K562 (cell line): ENCODE measurements around the gene VARS1. TPM values are rescaled to one million over a fixed set of nuclear protein-coding genes. Genes with fewer than 3 reads are reported as not detected.

Experiments used
- CHD2 ChIP-seq: IDR thresholded peaks from 2 replicates; pipeline ENCODE4 v1.6.1; 2011; ENCODE audit warnings: low read depth, low read length
- DIDO1 ChIP-seq: fragments of 450-650 bp; IDR thresholded peaks from 2 replicates; pipeline ENCODE4 v1.6.1; 2016; ENCODE audit warnings: low read depth, missing biosample characterization, missing genetic modification characterization
- HMBOX1 ChIP-seq: sonication (generic); IDR thresholded peaks from 2 replicates; pipeline ENCODE4 v1.6.1; 2016
- KAT2B ChIP-seq: IDR thresholded peaks from one replicate; pipeline ENCODE4 v1.6.1; 2012; ENCODE audit warnings: low read depth, mild to moderate bottlenecking, control low read depth, inconsistent platforms, low read length, moderate library complexity
- MED1 ChIP-seq: sonication (generic); formaldehyde crosslinking; IDR thresholded peaks from 2 replicates; pipeline ENCODE4 v1.8.1; 2023; ENCODE audit warnings: missing genetic modification reagents, borderline replicate concordance
- NUFIP1 ChIP-seq: fragments of 450-650 bp; IDR thresholded peaks from 2 replicates; pipeline ENCODE4 v1.6.1; 2018; ENCODE audit not compliant: partially characterized antibody
- RCOR1 ChIP-seq, 2 experiments: IDR thresholded peaks; 2 replicates each; pipeline ENCODE4 v1.6.1; 2012; ENCODE audit warnings: low read depth in 2 of 2, low read length in 2 of 2, borderline replicate concordance in 1 of 2, improper control_type of control experiment in 1 of 2
- ZNF395 ChIP-seq: fragments of 200-800 bp; sonication (Bioruptor generic); IDR thresholded peaks from 2 replicates; pipeline ENCODE4 v1.6.1; 2017; ENCODE audit warnings: missing genetic modification characterization, missing compliant biosample characterization
- ZNF785 ChIP-seq: fragments of 250-450 bp; sonication (Bioruptor Pico); IDR thresholded peaks from 2 replicates; pipeline ENCODE4 v1.4.0; 2020; ENCODE audit warnings: mild to moderate bottlenecking
- polyA plus RNA-seq, 8 experiments: library from polyadenylated mRNA; depleted of rRNA in 4 of 8; stranded (reverse) in 5 of 8; unstranded in 3 of 8; fragments of >200 nt; fragmentation: Nextera tagmentation in 2 of 8; fragmentation: Illumina TruSeq in 1 of 8; extraction: Ambion mirVana in 2 of 8; extraction: Trizol in 1 of 8; gene quantifications; 2 replicates each; pipeline versions ENCODE4 v1.2.1 to v1.2.3, GENCODE V29; 2011 to 2014; ENCODE audit warnings: inconsistent platforms in 1 of 8, missing spikeins in 1 of 8
- total RNA-seq, 7 experiments: library from RNA; depleted of rRNA in 6 of 7; stranded (reverse); fragments of >200 nt in 6 of 7; fragmentation: Illumina TruSeq in 2 of 7; extraction: Trizol in 2 of 7; gene quantifications; 2 replicates each; pipeline versions ENCODE4 v1.2.1 to v1.2.3, GENCODE V29; 2011 to 2021; ENCODE audit warnings: low replicate concordance in 1 of 7
- TF ChIP-seq, protein P1 (sequence below): fragments of 150-350 bp; conservative IDR thresholded peaks from 2 replicates; pipeline ENCODE4 v1.6.1; 2014; ENCODE audit warnings: low read length
- TF ChIP-seq, protein P2 (sequence below): fragments of 250-450 bp; sonication (Bioruptor Pico); IDR thresholded peaks from 2 replicates; pipeline ENCODE4 v1.5.0; 2021; ENCODE audit warnings: mild to moderate bottlenecking, moderate library complexity
- TF ChIP-seq, protein P3 (sequence below): sonication (generic); formaldehyde crosslinking; IDR thresholded peaks from 2 replicates; pipeline ENCODE4 v1.8.1; 2023; ENCODE audit warnings: missing genetic modification reagents, mild to moderate bottlenecking, borderline replicate concordance

VARS1 gene
- total and polyA plus RNA-seq, 9 of the 15 experiments (the other 6 are each of a cell fraction or from before 2014, with no cell fraction given) = 2.9 to 488 (median 130) TPM

DNA sequence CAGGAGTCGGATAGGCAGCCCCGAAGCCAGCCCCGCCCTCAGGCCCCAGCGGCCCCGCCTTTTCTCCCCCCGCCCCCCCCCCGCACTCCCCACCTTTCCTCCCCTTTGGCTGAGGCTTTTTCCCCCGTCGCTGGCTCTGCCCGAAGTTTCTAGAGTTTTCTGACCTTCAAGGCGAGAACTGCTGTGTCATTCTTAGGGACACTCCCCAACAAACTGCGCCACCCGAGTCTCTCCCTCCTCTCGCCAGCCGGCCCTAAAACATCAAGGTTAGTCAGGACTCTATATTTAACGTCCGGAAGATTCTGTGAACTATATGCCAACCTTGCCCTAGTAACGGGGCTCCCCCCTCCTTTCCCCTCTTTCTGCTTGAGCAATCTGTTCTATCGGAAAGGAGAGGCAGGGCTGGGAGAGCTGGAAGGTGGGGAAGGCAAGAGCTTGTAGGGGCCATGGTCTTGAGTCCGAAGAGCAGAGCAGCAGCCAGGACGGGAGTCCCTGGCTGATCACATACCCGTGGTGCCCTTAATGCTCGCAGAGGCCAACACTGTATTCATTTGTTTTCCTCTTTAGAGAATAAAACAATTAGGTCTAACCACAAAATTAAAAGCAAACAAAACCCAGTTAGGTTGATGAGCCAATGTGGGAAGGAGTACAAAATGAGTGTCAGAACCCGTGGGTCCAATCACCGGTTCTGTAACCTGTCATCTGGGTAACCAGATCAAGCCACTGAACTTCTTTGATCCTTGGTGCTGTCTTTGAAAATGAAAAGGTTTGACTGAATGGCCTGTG lies 26.7 kb upstream of the VARS1 start (continued):
- TF ChIP-seq, protein P1, sequence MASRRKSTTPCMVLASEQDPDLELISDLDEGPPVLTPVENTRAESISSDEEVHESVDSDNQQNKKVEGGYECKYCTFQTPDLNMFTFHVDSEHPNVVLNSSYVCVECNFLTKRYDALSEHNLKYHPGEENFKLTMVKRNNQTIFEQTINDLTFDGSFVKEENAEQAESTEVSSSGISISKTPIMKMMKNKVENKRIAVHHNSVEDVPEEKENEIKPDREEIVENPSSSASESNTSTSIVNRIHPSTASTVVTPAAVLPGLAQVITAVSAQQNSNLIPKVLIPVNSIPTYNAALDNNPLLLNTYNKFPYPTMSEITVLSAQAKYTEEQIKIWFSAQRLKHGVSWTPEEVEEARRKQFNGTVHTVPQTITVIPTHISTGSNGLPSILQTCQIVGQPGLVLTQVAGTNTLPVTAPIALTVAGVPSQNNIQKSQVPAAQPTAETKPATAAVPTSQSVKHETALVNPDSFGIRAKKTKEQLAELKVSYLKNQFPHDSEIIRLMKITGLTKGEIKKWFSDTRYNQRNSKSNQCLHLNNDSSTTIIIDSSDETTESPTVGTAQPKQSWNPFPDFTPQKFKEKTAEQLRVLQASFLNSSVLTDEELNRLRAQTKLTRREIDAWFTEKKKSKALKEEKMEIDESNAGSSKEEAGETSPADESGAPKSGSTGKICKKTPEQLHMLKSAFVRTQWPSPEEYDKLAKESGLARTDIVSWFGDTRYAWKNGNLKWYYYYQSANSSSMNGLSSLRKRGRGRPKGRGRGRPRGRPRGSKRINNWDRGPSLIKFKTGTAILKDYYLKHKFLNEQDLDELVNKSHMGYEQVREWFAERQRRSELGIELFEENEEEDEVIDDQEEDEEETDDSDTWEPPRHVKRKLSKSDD = no peak
- TF ChIP-seq MED1 (CRISPR knock-in tag) (no peak), NUFIP1 (no peak), DIDO1 (no peak), ZNF785 (CRISPR knock-in tag) (no peak), CHD2 (no peak), ZNF395 (CRISPR knock-in tag) (no peak), HMBOX1 (peak; percentile 36; the same call in 1 of the 2 replicates), KAT2B (no peak), RCOR1 (IDR thresholded peaks at IDR 0.05; ENCODE audit: borderline replicate concordance in 1 of 2, low read depth in 2 of 2, low read length in 2 of 2) (peak; percentile 22 to 69; a peak in 3 of 4 replicates)
- TF ChIP-seq, protein P2, sequence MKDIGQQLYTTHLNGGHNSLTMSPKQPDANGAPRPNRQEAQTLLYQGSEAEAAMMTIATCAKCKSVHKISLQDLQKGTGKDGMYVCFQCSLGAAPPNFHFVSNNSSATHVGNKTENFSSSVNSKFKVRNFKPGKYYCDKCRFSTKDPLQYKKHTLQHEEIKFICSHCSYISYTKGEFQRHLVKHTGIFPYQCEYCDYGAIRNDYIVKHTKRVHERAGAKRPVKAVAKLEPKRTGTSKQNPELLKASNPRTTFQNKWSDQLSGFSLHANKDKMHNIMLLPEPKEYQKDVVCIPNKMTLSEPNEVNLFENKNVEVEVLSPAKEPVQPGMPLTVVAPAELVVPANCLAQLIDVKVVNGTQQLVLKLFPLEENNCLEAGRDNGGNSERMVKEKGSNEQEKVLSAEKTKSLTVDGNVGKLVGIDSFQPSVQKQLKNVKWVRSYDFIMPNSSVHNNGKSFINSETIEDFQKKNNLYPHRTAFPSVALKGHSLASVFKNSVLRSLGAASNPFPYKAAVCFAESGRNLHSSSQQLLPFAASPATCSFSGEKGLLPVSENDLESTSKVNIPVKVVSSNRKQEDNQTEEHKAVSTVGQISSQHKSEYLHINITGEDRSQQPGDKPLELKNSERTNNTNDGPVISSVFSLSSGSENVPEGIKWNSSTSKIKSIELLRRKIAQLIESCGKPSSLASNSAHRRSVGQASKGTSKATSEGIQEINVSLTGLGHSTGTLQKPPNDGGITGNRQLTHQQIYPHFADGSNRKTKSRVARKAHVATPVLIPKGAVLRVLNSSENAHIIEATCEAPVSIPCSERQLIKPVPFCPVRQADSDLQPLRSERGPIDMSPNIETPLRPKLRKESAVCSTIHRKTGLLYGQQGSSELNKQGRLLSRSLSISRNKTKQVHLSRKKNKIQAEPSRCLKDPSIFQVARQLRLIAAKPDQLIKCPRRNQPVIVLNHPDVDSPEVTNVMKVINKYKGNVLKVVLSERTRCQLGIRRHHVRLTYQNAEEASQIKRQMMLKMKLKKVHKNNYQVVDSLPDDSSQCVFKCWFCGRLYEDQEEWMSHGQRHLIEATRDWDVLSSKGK = peak; percentile 69; the same call in 1 of the 2 replicates
- TF ChIP-seq, protein P3, sequence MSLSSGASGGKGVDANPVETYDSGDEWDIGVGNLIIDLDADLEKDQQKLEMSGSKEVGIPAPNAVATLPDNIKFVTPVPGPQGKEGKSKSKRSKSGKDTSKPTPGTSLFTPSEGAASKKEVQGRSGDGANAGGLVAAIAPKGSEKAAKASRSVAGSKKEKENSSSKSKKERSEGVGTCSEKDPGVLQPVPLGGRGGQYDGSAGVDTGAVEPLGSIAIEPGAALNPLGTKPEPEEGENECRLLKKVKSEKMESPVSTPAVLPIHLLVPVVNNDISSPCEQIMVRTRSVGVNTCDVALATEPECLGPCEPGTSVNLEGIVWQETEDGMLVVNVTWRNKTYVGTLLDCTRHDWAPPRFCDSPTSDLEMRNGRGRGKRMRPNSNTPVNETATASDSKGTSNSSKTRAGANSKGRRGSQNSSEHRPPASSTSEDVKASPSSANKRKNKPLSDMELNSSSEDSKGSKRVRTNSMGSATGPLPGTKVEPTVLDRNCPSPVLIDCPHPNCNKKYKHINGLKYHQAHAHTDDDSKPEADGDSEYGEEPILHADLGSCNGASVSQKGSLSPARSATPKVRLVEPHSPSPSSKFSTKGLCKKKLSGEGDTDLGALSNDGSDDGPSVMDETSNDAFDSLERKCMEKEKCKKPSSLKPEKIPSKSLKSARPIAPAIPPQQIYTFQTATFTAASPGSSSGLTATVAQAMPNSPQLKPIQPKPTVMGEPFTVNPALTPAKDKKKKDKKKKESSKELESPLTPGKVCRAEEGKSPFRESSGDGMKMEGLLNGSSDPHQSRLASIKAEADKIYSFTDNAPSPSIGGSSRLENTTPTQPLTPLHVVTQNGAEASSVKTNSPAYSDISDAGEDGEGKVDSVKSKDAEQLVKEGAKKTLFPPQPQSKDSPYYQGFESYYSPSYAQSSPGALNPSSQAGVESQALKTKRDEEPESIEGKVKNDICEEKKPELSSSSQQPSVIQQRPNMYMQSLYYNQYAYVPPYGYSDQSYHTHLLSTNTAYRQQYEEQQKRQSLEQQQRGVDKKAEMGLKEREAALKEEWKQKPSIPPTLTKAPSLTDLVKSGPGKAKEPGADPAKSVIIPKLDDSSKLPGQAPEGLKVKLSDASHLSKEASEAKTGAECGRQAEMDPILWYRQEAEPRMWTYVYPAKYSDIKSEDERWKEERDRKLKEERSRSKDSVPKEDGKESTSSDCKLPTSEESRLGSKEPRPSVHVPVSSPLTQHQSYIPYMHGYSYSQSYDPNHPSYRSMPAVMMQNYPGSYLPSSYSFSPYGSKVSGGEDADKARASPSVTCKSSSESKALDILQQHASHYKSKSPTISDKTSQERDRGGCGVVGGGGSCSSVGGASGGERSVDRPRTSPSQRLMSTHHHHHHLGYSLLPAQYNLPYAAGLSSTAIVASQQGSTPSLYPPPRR = no peak
